Breast epithelium (tissue), 4 donors: ENCODE results near the gene IDH3A. TPM values are rescaled to one million over a fixed set of nuclear protein-coding genes. Genes with fewer than 3 reads are reported as not detected.

Source experiments
- DNase-seq, 2 donors: peaks; one replicate each; pipeline ENCODE4 v3.0.0-alpha.2; 2019; ENCODE audit warnings: low spot score in 2 of 2
- H3K27ac ChIP-seq, 2 donors: fragments of 200-600 bp; sonication (generic) in 1 of 2; one replicate each; pipeline ENCODE4 v1.5.1; 2016 to 2019; ENCODE audit warnings: mild to moderate bottlenecking in 1 of 2
- H3K27me3 ChIP-seq, 2 donors: fragments of 200-600 bp; sonication (generic) in 1 of 2; one replicate each; pipeline versions ENCODE4 v1.5.1 to v1.6.0; 2017 to 2019; ENCODE audit warnings: control low read depth in 1 of 2, mild to moderate bottlenecking in 1 of 2
- H3K36me3 ChIP-seq: fragments of 200-600 bp; one replicate; pipeline ENCODE4 v1.5.1; 2019
- H3K4me1 ChIP-seq, 2 donors: fragments of 200-600 bp; sonication (generic); one replicate each; pipeline ENCODE4 v1.5.1; 2016 to 2019; ENCODE audit warnings: control low read depth in 1 of 2
- H3K4me3 ChIP-seq, 3 donors: fragments of 200-600 bp; sonication (generic); 1 replicate in 2 of 3; 2 replicates in 1 of 3; pipeline ENCODE4 v1.5.1; 2016 to 2019; ENCODE audit warnings: mild to moderate bottlenecking in 3 of 3, moderate library complexity in 2 of 3
- H3K9me3 ChIP-seq, 2 donors: fragments of 200-600 bp; sonication (generic) in 1 of 2; one replicate each; pipeline ENCODE4 v1.5.1; 2016 to 2019; ENCODE audit warnings: control low read depth in 1 of 2
- POLR2A ChIP-seq: fragments of 450-650 bp; IDR thresholded peaks from one replicate; pipeline ENCODE4 v1.6.1; 2016; ENCODE audit warnings: antibody characterized with exemption, mild to moderate bottlenecking, moderate library complexity
- POLR2AphosphoS5 ChIP-seq, 3 donors: sonication (generic); formaldehyde crosslinking; IDR thresholded peaks; one replicate each; pipeline ENCODE4 v1.6.1; 2017; ENCODE audit warnings: antibody characterized with exemption in 3 of 3
- intact Hi-C: fragments of 100-400 bp; cut with DNase I; formaldehyde crosslinking; loops from one replicate; pipeline ENCODE4 v1.15.1; 2023; ENCODE audit warnings: low total_unique reads
- total RNA-seq, 3 donors: library from RNA; depleted of rRNA; stranded (reverse); fragments of >200 nt; gene quantifications; one replicate each; pipeline ENCODE4 v1.1.0, GENCODE V29; 2016
- TF ChIP-seq, protein P1 (sequence below), 3 donors: fragments of 450-650 bp; IDR thresholded peaks; one replicate each; pipeline ENCODE4 v1.5.1; 2016 to 2017; ENCODE audit warnings: antibody characterized with exemption in 3 of 3, mild to moderate bottlenecking in 3 of 3, moderate library complexity in 3 of 3

The IDH3A gene
- total RNA-seq, 3 donors from 2014 or later = 44.2 to 63.2 (median 52.0) TPM

GRCh38 chr15:78155355-78155939 is 6.3 kb downstream of the IDH3A start:
- Histone ChIP-seq H3K27ac (peak overlapping the region; percentile 46 to 50), H3K4me3 (peak overlapping the region in 2 of 3 donors; percentile 8 to 17), H3K36me3 (no peaks in the 10 kb centered on the region), H3K4me1 (peaks cover 0 to 13% of the 10 kb centered on the region in 2 donors), H3K27me3 (no peaks in the 10 kb centered on the region), H3K9me3 (no peaks in the 10 kb centered on the region)
- no peak for DNase-seq
- TF ChIP-seq, protein P1, sequence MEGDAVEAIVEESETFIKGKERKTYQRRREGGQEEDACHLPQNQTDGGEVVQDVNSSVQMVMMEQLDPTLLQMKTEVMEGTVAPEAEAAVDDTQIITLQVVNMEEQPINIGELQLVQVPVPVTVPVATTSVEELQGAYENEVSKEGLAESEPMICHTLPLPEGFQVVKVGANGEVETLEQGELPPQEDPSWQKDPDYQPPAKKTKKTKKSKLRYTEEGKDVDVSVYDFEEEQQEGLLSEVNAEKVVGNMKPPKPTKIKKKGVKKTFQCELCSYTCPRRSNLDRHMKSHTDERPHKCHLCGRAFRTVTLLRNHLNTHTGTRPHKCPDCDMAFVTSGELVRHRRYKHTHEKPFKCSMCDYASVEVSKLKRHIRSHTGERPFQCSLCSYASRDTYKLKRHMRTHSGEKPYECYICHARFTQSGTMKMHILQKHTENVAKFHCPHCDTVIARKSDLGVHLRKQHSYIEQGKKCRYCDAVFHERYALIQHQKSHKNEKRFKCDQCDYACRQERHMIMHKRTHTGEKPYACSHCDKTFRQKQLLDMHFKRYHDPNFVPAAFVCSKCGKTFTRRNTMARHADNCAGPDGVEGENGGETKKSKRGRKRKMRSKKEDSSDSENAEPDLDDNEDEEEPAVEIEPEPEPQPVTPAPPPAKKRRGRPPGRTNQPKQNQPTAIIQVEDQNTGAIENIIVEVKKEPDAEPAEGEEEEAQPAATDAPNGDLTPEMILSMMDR (IDR thresholded peaks at IDR 0.05) = no peak
- TF ChIP-seq POLR2AphosphoS5 (IDR thresholded peaks at IDR 0.05) (no peak), POLR2A (no peak)
- intact Hi-C loops = no loop called here

DNA sequence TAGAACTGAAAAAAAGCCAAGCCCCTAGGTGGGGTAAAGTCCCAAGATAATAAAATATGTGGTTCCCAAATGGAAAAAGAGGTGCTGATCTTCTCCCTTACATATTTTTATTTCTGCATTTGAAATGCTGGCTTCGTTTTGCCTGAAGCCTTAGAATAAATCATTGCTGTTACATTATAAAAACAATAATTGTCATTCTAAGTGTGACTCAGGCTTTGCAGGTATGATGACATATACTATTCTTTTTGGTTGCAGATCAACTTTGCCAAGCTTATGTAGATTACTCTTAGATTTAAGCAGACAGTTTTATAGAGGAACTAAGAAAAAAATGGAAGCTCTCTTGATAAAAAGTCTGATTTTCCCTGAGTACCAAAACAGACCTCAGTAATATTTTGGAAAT is 7.5 kb downstream of the IDH3A start:
- Histone ChIP-seq H3K9me3 (no peaks in the 10 kb centered on the region), H3K36me3 (no peaks in the 10 kb centered on the region), H3K27me3 (no peaks in the 10 kb centered on the region), H3K27ac (no peak overlapping the region), H3K4me3 (no peak overlapping the region), H3K4me1 (peaks cover 0 to 10% of the 10 kb centered on the region in 2 donors)
- no peak for DNase-seq
- intact Hi-C loops = no loop called here
- TF ChIP-seq POLR2A (no peak), POLR2AphosphoS5 (IDR thresholded peaks at IDR 0.05) (no peak)
- TF ChIP-seq, protein P1 (IDR thresholded peaks at IDR 0.05) = no peak

DNA sequence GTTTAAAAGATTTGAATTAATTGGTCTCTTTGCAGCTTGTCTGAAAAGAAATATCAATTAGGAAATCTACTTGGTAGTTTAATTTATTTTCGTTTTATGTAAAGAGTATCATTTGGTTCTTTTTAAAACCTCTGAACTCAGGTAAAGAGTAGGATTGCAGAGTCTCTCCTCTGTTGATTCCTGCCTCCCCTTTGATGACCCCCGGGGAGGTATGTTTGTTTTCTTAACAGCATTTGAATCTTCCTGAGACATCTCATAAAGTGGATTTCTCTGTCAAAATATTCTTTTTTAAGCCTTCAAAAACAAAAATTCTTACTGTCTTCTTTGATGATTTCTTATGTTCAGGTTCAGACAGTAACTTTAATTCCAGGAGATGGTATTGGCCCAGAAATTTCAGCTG is 8.0 kb downstream of the IDH3A start:
- no peaks in the 10 kb centered on the region for H3K9me3 ChIP-seq
- intact Hi-C loops = no loop called here
- TF ChIP-seq POLR2AphosphoS5 (IDR thresholded peaks at IDR 0.05) (no peak), POLR2A (no peak)
- TF ChIP-seq, protein P1 (IDR thresholded peaks at IDR 0.05) = no peak
- no peak for DNase-seq
- H3K4me3 ChIP-seq = no peak overlapping the region
- no peaks in the 10 kb centered on the region for H3K27me3 ChIP-seq
- H3K4me1 ChIP-seq = peaks cover 0 to 10% of the 10 kb centered on the region in 2 donors
- no peak overlapping the region for H3K27ac ChIP-seq
- no peaks in the 10 kb centered on the region for H3K36me3 ChIP-seq

GRCh38 chr15:78159395-78159794 is 10.2 kb downstream of the IDH3A start:
- Histone ChIP-seq H3K4me3 (no peak overlapping the region), H3K27ac (no peak overlapping the region), H3K36me3 (no peaks in the 10 kb centered on the region), H3K27me3 (no peaks in the 10 kb centered on the region), H3K4me1 (peaks cover 0 to 10% of the 10 kb centered on the region in 2 donors), H3K9me3 (no peaks in the 10 kb centered on the region)
- TF ChIP-seq POLR2AphosphoS5 (IDR thresholded peaks at IDR 0.05) = no peak
- TF ChIP-seq, protein P1 (IDR thresholded peaks at IDR 0.05) = no peak
- intact Hi-C loops = no loop called here
- DNase-seq = no peak

DNA sequence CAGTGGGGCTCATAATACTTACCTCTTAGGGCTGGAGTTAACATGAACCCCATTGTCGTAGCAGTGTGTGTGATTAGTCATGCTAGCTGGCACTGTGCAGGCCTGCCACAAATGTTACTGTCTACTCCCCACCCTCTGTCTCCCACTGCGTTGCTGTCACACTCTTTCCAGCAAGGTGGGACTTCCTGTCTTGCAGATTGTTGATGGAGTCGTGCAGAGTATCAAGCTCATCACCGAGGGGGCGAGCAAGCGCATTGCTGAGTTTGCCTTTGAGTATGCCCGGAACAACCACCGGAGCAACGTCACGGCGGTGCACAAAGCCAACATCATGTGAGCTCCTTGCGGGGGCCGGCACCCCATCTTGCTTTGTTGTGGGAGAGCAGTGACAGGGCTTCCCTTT is 12.9 kb downstream of the IDH3A start:
- intact Hi-C loops = no loop called here
- no peaks in the 10 kb centered on the region for H3K4me1 ChIP-seq
- no peak for DNase-seq
- H3K9me3 ChIP-seq = no peaks in the 10 kb centered on the region
- no peaks in the 10 kb centered on the region for H3K36me3 ChIP-seq
- TF ChIP-seq POLR2A = no peak
- TF ChIP-seq POLR2AphosphoS5 (IDR thresholded peaks at IDR 0.05) = no peak
- TF ChIP-seq, protein P1 (IDR thresholded peaks at IDR 0.05) = no peak
- H3K4me3 ChIP-seq = no peak overlapping the region
- H3K27ac ChIP-seq = no peak overlapping the region
- H3K27me3 ChIP-seq = no peaks in the 10 kb centered on the region
